Stimulated activated CD4-positive, alpha-beta T cell treated with anti-CD3 and anti-CD28 coated beads, Interleukin-4, amount 100 ng/mL, for 4 hours (primary cell): ENCODE data around the gene CLCN1.
"Not testable (repeated sequence)": the region's sequence is repeated elsewhere in the genome, so short reads cannot be mapped to it uniquely, and the experiment has no call there.

Experiments used
- DNase-seq, 2 experiments: peaks; one replicate each; pipeline ENCODE4 v3.0.0-alpha.2; 2020

Gene CLCN1

GRCh38 chr7:143388051-143388450 is 72.1 kb downstream of the CLCN1 start:
- no peak for DNase-seq

- no peak for DNase-seq
Observed at GRCh38 chr7:143388491-143389101, 72.7 kb downstream of the CLCN1 start.

GRCh38 chr7:143389316-143390103 is 73.6 kb downstream of the CLCN1 start:
- DNase-seq = no peak

- no peak for DNase-seq
Observed at GRCh38 chr7:143390104-143390772, 74.3 kb downstream of the CLCN1 start.

GRCh38 chr7:143390773-143391317 is 74.9 kb downstream of the CLCN1 start:
- no peak for DNase-seq

- no peak for DNase-seq
Observed at GRCh38 chr7:143391462-143392404, 75.8 kb downstream of the CLCN1 start.

- DNase-seq = not testable (repeated sequence)
Observed at GRCh38 chr7:143392427-143392826, 76.5 kb downstream of the CLCN1 start.

- DNase-seq = no peak
Observed at GRCh38 chr7:143392875-143393266, 77.0 kb downstream of the CLCN1 start.

- DNase-seq = no peak
Observed at GRCh38 chr7:143393267-143394041, 77.5 kb downstream of the CLCN1 start.

- no peak for DNase-seq
Observed at GRCh38 chr7:143394068-143394467, 78.2 kb downstream of the CLCN1 start.

GRCh38 chr7:143394777-143395176 is 78.9 kb downstream of the CLCN1 start:
- DNase-seq = no peak

- no peak for DNase-seq
Observed at GRCh38 chr7:143395187-143396149, 79.6 kb downstream of the CLCN1 start.

GRCh38 chr7:143396182-143396581 is 80.3 kb downstream of the CLCN1 start:
- DNase-seq = no peak

- no peak for DNase-seq
Observed at GRCh38 chr7:143396625-143397556, 81.0 kb downstream of the CLCN1 start.

GRCh38 chr7:143397710-143398530 is 82.0 kb downstream of the CLCN1 start:
- DNase-seq = no peak

- no peak for DNase-seq
Observed at GRCh38 chr7:143398616-143399015, 82.7 kb downstream of the CLCN1 start.

GRCh38 chr7:143399151-143399550 is 83.2 kb downstream of the CLCN1 start:
- DNase-seq = no peak

- DNase-seq = no peak
Observed at GRCh38 chr7:143399642-143400041, 83.7 kb downstream of the CLCN1 start.
